ENCODE results near the gene ARMC2. TPM values are rescaled to one million over a fixed set of nuclear protein-coding genes. Genes with fewer than 3 reads are reported as not detected.
A peak's percentile ranks its signal among the peaks of the same experiment; 100 is the strongest.

Gene ARMC2
- total RNA-seq, 4 donors from 2014 or later = 3.1 to 11.1 (median 5.7) TPM

DNA sequence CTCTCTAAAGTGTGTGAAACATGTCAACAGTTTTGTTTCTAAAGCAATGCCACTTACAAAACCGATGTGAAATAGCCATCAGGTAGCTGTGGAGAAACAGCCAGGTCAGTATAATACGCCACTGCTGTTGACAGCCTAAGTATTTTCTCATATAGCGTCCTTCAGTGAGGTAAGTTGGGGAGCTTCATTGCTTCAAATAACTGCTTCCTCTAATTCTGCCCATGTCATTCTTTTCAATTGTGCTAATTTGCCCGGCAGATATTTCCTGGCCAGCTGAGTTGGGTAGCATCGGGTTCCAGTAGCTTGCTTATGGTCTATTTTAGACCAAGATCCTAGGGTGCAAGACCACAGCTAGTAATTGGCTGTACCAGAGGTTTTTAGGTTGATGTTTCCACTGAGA, 2.1 kb upstream of the ARMC2 start:
- peaks cover 0 to 31% (median 8%) of the 10 kb centered on the region in 4 donors for H3K4me1 ChIP-seq
- H3K36me3 ChIP-seq = no peaks in the 10 kb centered on the region
- H3K9me3 ChIP-seq = no peaks in the 10 kb centered on the region
- WGBS, 2 donors = 73 to 83% methylated on average over 5 of the region's 5 CpGs
- H3K27ac ChIP-seq = no peak overlapping the region
- no peaks in the 10 kb centered on the region for H3K27me3 ChIP-seq
- H3K4me3 ChIP-seq = no peak overlapping the region
- TF ChIP-seq, protein P1, sequence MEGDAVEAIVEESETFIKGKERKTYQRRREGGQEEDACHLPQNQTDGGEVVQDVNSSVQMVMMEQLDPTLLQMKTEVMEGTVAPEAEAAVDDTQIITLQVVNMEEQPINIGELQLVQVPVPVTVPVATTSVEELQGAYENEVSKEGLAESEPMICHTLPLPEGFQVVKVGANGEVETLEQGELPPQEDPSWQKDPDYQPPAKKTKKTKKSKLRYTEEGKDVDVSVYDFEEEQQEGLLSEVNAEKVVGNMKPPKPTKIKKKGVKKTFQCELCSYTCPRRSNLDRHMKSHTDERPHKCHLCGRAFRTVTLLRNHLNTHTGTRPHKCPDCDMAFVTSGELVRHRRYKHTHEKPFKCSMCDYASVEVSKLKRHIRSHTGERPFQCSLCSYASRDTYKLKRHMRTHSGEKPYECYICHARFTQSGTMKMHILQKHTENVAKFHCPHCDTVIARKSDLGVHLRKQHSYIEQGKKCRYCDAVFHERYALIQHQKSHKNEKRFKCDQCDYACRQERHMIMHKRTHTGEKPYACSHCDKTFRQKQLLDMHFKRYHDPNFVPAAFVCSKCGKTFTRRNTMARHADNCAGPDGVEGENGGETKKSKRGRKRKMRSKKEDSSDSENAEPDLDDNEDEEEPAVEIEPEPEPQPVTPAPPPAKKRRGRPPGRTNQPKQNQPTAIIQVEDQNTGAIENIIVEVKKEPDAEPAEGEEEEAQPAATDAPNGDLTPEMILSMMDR (IDR thresholded peaks at IDR 0.05) = no peak
- no peak for TF ChIP-seq EP300 (IDR thresholded peaks at IDR 0.05)
- no peak for TF ChIP-seq POLR2A (IDR thresholded peaks at IDR 0.05)
- DNase-seq (ENCODE audit: low spot score in 2 of 2) = no peak

DNA sequence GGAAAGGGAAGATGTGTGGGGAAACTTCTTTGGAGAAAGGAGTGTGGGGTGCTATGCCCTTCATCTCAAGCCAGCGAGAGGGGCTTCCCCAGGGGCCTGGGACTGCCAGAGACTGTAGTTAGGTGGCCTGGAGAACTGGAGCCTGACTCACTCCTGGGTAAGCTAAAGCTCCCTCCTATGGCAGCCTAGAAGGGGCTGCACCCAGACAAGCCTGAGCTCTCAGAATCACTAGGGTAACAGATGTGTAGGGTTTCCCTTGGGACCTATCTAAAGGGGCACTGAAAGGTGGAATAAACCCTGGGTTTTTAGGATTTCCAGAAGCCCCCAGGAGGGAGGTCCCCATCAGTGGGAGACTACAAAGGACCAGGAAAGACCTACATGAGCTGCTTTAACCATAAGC, 1.6 kb upstream of the ARMC2 start:
- Histone ChIP-seq H3K27me3 (no peaks in the 10 kb centered on the region), H3K9me3 (no peaks in the 10 kb centered on the region), H3K36me3 (no peaks in the 10 kb centered on the region), H3K4me1 (peaks cover 0 to 32% (median 8%) of the 10 kb centered on the region in 4 donors), H3K27ac (peak overlapping the region in 1 of 4 donors; percentile 15), H3K4me3 (no peak overlapping the region)
- TF ChIP-seq, protein P1 (IDR thresholded peaks at IDR 0.05) = no peak
- TF ChIP-seq EP300 (IDR thresholded peaks at IDR 0.05) = no peak
- no peak for TF ChIP-seq POLR2A (IDR thresholded peaks at IDR 0.05)
- DNase-seq (ENCODE audit: low spot score in 2 of 2) = no peak
- 83 to 88% methylated on average over 1 of the region's 1 CpG for WGBS, 2 donors

DNA sequence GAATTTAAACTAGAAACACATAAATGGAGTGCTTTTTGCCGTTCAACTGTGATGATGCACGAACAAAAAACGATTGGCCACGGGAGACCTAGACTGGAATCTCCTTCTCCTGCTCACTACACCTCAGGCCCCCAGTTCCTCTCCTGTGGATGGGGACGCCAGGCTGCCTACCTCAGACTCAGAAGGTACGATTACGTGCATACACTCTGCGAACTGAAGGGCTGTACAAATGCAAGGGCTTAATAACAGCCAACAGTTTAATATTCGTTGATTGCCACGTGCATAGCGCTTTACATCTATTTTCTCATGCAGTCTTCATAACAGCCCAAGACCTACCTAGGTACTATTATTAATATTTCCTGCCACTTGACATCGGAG, 495 bp upstream of the ARMC2 start:
- no peaks in the 10 kb centered on the region for H3K27me3 ChIP-seq
- DNase-seq (ENCODE audit: low spot score in 2 of 2) = no peak
- peak overlapping the region; percentile 62 to 92 (median 72) for H3K4me3 ChIP-seq
- 44 to 47% methylated on average over 12 of the region's 12 CpGs for WGBS, 2 donors
- no peak for TF ChIP-seq EP300 (IDR thresholded peaks at IDR 0.05)
- TF ChIP-seq, protein P1 (IDR thresholded peaks at IDR 0.05) = no peak
- no peak for TF ChIP-seq POLR2A (IDR thresholded peaks at IDR 0.05)
- H3K4me1 ChIP-seq = peaks cover 0 to 32% (median 8%) of the 10 kb centered on the region in 4 donors
- H3K27ac ChIP-seq = peak overlapping the region; percentile 60 to 85 (median 72)
- no peaks in the 10 kb centered on the region for H3K36me3 ChIP-seq
- no peaks in the 10 kb centered on the region for H3K9me3 ChIP-seq

DNA sequence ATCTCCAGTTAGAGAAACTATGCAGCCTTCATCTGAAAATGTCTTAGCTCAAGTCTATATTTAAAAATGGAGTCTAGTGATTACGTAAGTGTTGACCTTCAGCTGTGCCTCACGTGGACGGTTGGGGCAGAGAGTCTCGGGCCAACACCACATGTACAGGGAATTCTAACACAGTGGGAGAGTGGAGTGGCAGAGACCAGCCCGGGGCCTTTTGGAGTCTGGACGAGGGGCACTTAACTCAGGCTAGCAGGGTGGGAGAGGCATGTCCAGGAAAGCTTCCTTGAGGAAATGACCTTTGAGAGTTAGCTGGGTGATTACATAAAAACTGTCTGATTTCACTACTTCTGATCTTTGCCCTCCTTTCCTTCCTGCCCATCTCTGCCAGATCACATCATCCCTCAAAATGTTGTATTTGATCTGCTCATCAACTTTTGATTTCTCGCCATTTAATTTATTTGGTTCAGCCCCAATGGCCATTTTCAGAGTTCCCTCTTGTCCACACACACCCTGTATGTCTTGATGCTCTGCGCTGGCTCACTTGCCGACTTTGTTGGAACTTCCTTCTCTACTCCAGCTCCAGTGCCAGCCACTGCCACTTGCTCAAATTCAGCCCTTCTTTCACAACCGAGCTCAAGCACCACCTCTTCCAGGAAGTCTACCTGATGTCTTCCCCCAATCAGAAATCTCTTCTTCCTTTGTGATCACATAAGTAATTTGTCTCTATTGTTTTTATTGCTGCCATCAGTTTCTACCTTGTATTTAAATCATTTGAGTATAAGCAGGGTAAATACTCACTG, 2.6 kb downstream of the ARMC2 start:
- Histone ChIP-seq H3K9me3 (no peaks in the 10 kb centered on the region), H3K36me3 (peaks cover 0 to 17% (median 0%) of the 10 kb centered on the region in 3 donors), H3K27ac (peak overlapping the region in 2 of 4 donors; percentile 69 to 74), H3K4me1 (peaks cover 0 to 32% (median 8%) of the 10 kb centered on the region in 4 donors), H3K27me3 (no peaks in the 10 kb centered on the region), H3K4me3 (no peak overlapping the region)
- 59 to 67% methylated on average over 10 of the region's 10 CpGs for WGBS, 2 donors
- DNase-seq (ENCODE audit: low spot score in 2 of 2) = no peak
- TF ChIP-seq EP300 (IDR thresholded peaks at IDR 0.05) (peak in 1 of 2 donors; percentile 58), POLR2A (IDR thresholded peaks at IDR 0.05) (no peak)
- TF ChIP-seq, protein P1 (IDR thresholded peaks at IDR 0.05) = no peak

DNA sequence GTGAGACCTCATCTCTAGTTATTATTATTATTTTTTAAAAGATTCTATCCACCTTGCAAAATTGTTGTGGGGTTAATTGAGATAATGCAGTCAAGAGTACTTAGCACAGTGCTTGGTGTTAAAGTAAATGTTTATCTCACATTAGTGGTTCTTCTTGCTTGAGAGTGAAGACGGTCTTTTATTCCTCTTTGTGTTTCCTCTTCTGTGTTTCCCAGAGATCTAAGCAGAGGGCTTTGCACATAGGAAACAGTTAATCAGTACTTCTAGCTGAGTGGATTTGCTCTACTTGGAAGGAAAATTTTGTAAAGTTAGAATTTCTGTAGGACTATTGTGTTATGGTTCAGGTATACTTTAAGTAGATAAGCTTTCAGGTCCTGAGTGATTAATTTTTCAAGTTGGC, 3.5 kb downstream of the ARMC2 start:
- no peak overlapping the region for H3K4me3 ChIP-seq
- H3K9me3 ChIP-seq = peaks cover 0 to 2% (median 0%) of the 10 kb centered on the region in 4 donors
- 79 to 82% methylated on average over 1 of the region's 1 CpG for WGBS, 2 donors
- TF ChIP-seq POLR2A (IDR thresholded peaks at IDR 0.05) (no peak), EP300 (IDR thresholded peaks at IDR 0.05) (no peak)
- TF ChIP-seq, protein P1 (IDR thresholded peaks at IDR 0.05) = no peak
- peaks cover 0 to 26% (median 0%) of the 10 kb centered on the region in 3 donors for H3K36me3 ChIP-seq
- H3K27ac ChIP-seq = no peak overlapping the region
- no peaks in the 10 kb centered on the region for H3K27me3 ChIP-seq
- no peak for DNase-seq (ENCODE audit: low spot score in 2 of 2)
- peaks cover 0 to 32% (median 8%) of the 10 kb centered on the region in 4 donors for H3K4me1 ChIP-seq

All from tibial nerve (tissue), 4 donors.